ENCODE data around the gene CDK15. TPM values are rescaled to one million over a fixed set of nuclear protein-coding genes. Genes with fewer than 3 reads are reported as not detected.

Gene CDK15
- total RNA-seq, 2 experiments from 2014 or later = not detected

DNA sequence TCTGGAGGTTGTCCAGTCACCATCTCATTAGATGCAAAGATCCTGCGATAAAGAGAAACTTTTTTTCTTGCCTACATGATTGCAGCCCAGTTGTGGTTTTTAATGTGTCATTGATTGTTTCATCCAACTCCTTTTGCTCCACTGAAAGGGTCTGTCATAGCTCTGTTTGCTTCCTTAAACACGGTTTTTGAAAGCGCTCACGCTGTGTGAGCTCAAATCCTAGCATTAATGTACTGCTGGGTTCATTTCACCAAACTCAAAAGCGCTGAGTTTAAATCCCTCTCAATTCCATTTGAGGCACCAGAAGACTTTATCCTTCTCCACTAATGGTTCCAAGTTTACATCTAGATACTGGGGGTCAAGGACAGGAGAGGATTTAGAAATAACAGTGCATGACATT is 53.6 kb downstream of the CDK15 start:
- DNase-seq = no peak
- peaks cover 18% of the 10 kb centered on the region for H3K27me3 Mint-ChIP-seq
- intact Hi-C loops (cut with micrococcal nuclease) = loop anchor here (1.0 to 2.0 kb wide), 2 partner anchors 173 to 318 kb away; partner anchors contain the start of gene FZD7
- ChIA-PET POLR2A (no interaction called here), CTCF (interaction anchor here (0.8 to 4.5 kb wide), 13 partner anchors 8 to 392 kb away, joined by 3 to 113 read pairs (median 5); partner anchors contain the start of gene ALS2)
- no peak overlapping the region for H3K4me3 Mint-ChIP-seq
- peaks cover 15% of the 10 kb centered on the region for H3K4me1 Mint-ChIP-seq (ENCODE audit: low read depth)
- H3K9me3 Mint-ChIP-seq = no peaks in the 10 kb centered on the region
- no peak overlapping the region for H3K27ac Mint-ChIP-seq
- no peaks in the 10 kb centered on the region for H3K36me3 Mint-ChIP-seq

- POLR2A ChIA-PET = no interaction called here
- intact Hi-C loops (cut with micrococcal nuclease) = loop anchor here (1.0 to 2.0 kb wide), 2 partner anchors 172 to 318 kb away; partner anchors contain the start of gene FZD7
- Mint-ChIP-seq H3K36me3 (no peaks in the 10 kb centered on the region), H3K27me3 (peaks cover 18% of the 10 kb centered on the region), H3K27ac (no peak overlapping the region), H3K9me3 (no peaks in the 10 kb centered on the region), H3K4me1 (ENCODE audit: low read depth) (peaks cover 15% of the 10 kb centered on the region), H3K4me3 (no peak overlapping the region)
- peak; percentile 45 for DNase-seq
- CTCF ChIA-PET = interaction anchor here (0.7 to 4.5 kb wide), 23 partner anchors 10 to 409 kb away, joined by 3 to 113 read pairs (median 4); partner anchors contain the start of genes ALS2 and STRADB
These were observed 54.3 kb downstream of the CDK15 start for GRCh38 chr2:201860636-201861066.

DNA sequence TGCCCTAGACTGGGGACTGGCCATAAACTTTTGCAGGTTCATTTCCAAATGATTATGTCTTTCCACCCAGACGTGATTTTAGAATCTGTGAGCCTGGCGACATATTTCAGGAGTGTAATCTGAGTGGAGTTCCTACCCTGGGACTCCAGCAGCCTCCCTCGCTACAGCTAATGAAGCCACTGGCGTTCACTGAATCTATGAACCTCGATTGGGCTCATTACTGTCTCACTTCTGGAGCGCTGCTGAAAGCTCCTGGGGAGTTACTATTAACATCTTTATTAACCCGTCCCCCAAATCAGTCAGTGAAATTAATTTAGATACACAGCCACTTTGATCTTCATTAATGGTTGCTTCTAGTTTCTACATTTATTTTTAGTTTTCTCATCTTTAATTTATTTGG is 56.5 kb downstream of the CDK15 start:
- H3K27ac Mint-ChIP-seq = no peak overlapping the region
- H3K9me3 Mint-ChIP-seq = no peaks in the 10 kb centered on the region
- ChIA-PET POLR2A (no interaction called here), CTCF (interaction anchor here (4.5 kb wide), 1 partner anchor 316 kb away, joined by 113 read pairs; no protein-coding TSS in a partner anchor)
- no peak for DNase-seq
- no peak overlapping the region for H3K4me3 Mint-ChIP-seq
- H3K36me3 Mint-ChIP-seq = no peaks in the 10 kb centered on the region
- intact Hi-C loops (cut with micrococcal nuclease) = no loop called here
- peaks cover 14% of the 10 kb centered on the region for H3K27me3 Mint-ChIP-seq
- H3K4me1 Mint-ChIP-seq (ENCODE audit: low read depth) = peaks cover 15% of the 10 kb centered on the region

GRCh38 chr2:201866643-201867473 is 60.5 kb downstream of the CDK15 start:
- CTCF ChIA-PET = interaction anchor here (1.0 to 1.3 kb wide), 2 partner anchors 9 to 312 kb away, joined by 3 read pairs; no protein-coding TSS in a partner anchor

DNA sequence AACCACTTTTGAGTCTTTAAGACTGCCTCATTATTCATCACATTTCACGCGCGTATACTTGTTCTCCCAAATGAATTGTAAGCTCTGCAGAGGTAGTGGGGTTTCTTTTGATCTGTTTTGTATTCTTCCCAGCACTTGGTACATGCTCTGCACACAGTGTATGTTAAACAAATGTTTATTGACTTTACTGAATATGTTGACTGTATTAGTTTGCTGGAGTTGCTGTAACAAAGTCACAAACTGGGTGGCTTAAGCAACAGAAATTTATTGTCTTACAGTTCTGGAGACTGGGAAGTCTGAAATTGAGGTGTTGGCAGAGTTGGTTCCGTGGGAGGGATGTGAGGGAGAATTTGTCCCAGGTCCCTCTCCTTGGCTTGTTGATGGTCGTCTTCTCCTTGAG is 65.1 kb downstream of the CDK15 start:
- H3K9me3 Mint-ChIP-seq = no peaks in the 10 kb centered on the region
- H3K4me3 Mint-ChIP-seq = no peak overlapping the region
- POLR2A ChIA-PET = no interaction called here
- DNase-seq = no peak
- H3K27ac Mint-ChIP-seq = no peak overlapping the region
- H3K4me1 Mint-ChIP-seq (ENCODE audit: low read depth) = no peaks in the 10 kb centered on the region
- no peaks in the 10 kb centered on the region for H3K36me3 Mint-ChIP-seq
- intact Hi-C loops (cut with micrococcal nuclease) = no loop called here
- H3K27me3 Mint-ChIP-seq = peaks cover 3% of the 10 kb centered on the region
- CTCF ChIA-PET = interaction anchor here (0.8 to 1.4 kb wide), 2 partner anchors 11 to 307 kb away, joined by 3 to 4 read pairs; no protein-coding TSS in a partner anchor

More at GRCh38 chr2:201866643-201867473, 60.5 kb downstream of the CDK15 start:
- Mint-ChIP-seq H3K9me3 (no peaks in the 10 kb centered on the region), H3K27ac (no peak overlapping the region), H3K27me3 (peaks cover 5% of the 10 kb centered on the region), H3K36me3 (no peaks in the 10 kb centered on the region), H3K4me1 (ENCODE audit: low read depth) (no peaks in the 10 kb centered on the region), H3K4me3 (no peak overlapping the region)
- POLR2A ChIA-PET = interaction anchor here (0.5 kb wide), 1 partner anchor 22 kb away, joined by 3 read pairs; no protein-coding TSS in a partner anchor
- DNase-seq = no peak
- intact Hi-C loops (cut with micrococcal nuclease) = no loop called here

- Mint-ChIP-seq H3K9me3 (no peaks in the 10 kb centered on the region), H3K4me3 (no peak overlapping the region), H3K27ac (no peak overlapping the region), H3K36me3 (no peaks in the 10 kb centered on the region), H3K4me1 (ENCODE audit: low read depth) (no peaks in the 10 kb centered on the region), H3K27me3 (peaks cover 3% of the 10 kb centered on the region)
- no peak for DNase-seq
- intact Hi-C loops (cut with micrococcal nuclease) = no loop called here
- ChIA-PET POLR2A (no interaction called here), CTCF (no interaction called here)
These were observed 66.3 kb downstream of the CDK15 start for GRCh38 chr2:201872591-201872990.

DNA sequence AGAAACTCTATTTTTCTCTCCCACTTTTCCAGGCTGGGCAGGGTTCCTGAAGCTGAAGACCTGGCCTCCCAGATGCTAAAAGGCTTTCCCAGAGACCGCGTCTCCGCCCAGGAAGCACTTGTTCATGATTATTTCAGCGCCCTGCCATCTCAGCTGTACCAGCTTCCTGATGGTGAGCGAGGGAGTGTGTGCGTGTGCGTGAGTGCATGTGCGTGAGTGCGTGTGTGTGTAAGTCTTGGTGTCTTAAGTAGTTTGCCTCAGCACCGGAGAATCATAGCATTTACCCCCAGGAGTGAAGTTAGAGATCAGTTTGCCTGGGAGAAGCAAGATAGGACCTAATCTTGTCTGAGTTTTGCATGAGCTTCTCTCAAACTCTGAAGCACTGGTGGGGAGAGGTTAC is 73.7 kb downstream of the CDK15 start:
- intact Hi-C loops (cut with micrococcal nuclease) = no loop called here
- Mint-ChIP-seq H3K36me3 (no peaks in the 10 kb centered on the region), H3K4me1 (ENCODE audit: low read depth) (peaks cover 8% of the 10 kb centered on the region), H3K27ac (no peak overlapping the region), H3K4me3 (no peak overlapping the region), H3K9me3 (no peaks in the 10 kb centered on the region), H3K27me3 (peaks cover 27% of the 10 kb centered on the region)
- CTCF ChIA-PET = no interaction called here
- POLR2A ChIA-PET = no interaction called here
- DNase-seq = no peak

GRCh38 chr2:201880579-201880978 is 74.2 kb downstream of the CDK15 start:
- H3K9me3 Mint-ChIP-seq = no peaks in the 10 kb centered on the region
- H3K27ac Mint-ChIP-seq = no peak overlapping the region
- no peak overlapping the region for H3K4me3 Mint-ChIP-seq
- intact Hi-C loops (cut with micrococcal nuclease) = no loop called here
- no peak for DNase-seq
- ChIA-PET POLR2A (no interaction called here), CTCF (no interaction called here)
- peaks cover 28% of the 10 kb centered on the region for H3K27me3 Mint-ChIP-seq
- no peaks in the 10 kb centered on the region for H3K36me3 Mint-ChIP-seq
- H3K4me1 Mint-ChIP-seq (ENCODE audit: low read depth) = peaks cover 8% of the 10 kb centered on the region

DNA sequence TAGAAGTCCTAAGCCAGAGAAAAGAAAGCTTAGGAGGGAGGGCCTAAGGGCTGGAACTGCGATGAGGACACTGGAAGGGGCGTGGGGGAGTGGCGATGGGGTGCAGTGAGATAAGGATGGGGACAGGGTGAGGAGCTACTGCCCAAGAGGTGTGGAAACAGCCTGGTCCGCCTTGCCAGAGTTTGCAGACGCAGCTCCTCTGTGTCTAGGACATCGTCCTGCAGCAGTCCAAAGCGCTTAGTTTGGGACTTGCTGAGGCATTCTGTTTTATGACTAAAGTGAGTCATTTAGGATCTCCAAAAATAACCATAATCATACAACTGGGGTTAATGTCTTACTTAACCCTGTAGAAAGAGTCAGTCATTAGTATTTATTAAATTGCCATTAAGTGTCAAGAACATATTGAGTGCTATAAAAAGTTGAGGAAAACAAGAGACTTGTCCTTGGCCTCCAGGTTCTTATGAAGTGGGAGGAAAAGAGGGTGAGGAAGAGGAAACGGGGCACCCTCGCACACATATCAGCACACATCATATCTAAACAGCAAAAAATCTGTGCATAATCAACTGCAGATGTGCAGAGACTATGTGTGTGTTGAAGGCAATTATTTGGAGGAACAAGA is 74.8 kb downstream of the CDK15 start:
- no peak overlapping the region for H3K4me3 Mint-ChIP-seq
- intact Hi-C loops (cut with micrococcal nuclease) = no loop called here
- ChIA-PET POLR2A (no interaction called here), CTCF (no interaction called here)
- peaks cover 8% of the 10 kb centered on the region for H3K4me1 Mint-ChIP-seq (ENCODE audit: low read depth)
- no peaks in the 10 kb centered on the region for H3K36me3 Mint-ChIP-seq
- no peak overlapping the region for H3K27ac Mint-ChIP-seq
- H3K27me3 Mint-ChIP-seq = peaks cover 30% of the 10 kb centered on the region
- H3K9me3 Mint-ChIP-seq = no peaks in the 10 kb centered on the region
- DNase-seq = no peak

DNA sequence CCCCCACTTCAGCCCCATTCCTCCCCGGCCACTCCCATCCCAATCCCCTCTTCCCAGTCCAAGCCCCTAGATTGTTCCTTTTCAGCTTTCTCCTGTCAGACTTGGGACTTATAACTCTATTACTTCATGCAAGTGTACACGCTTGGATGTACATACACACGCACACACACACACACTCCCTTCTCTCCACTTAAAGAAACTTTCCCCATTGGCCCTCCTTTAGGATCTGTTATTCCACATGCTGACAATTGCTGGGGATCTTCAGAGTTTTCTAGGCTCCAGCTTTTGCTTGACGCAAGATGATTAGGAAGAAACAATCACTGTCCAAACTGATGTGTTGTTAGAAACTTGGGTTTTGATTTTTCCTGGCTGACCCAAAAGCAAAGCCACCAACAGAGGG is 75.4 kb downstream of the CDK15 start:
- H3K4me1 Mint-ChIP-seq (ENCODE audit: low read depth) = peaks cover 8% of the 10 kb centered on the region
- no peak overlapping the region for H3K27ac Mint-ChIP-seq
- intact Hi-C loops (cut with micrococcal nuclease) = no loop called here
- H3K36me3 Mint-ChIP-seq = no peaks in the 10 kb centered on the region
- ChIA-PET POLR2A (no interaction called here), CTCF (no interaction called here)
- H3K27me3 Mint-ChIP-seq = peaks cover 31% of the 10 kb centered on the region
- H3K4me3 Mint-ChIP-seq = no peak overlapping the region
- H3K9me3 Mint-ChIP-seq = no peaks in the 10 kb centered on the region
- DNase-seq = no peak

DNA sequence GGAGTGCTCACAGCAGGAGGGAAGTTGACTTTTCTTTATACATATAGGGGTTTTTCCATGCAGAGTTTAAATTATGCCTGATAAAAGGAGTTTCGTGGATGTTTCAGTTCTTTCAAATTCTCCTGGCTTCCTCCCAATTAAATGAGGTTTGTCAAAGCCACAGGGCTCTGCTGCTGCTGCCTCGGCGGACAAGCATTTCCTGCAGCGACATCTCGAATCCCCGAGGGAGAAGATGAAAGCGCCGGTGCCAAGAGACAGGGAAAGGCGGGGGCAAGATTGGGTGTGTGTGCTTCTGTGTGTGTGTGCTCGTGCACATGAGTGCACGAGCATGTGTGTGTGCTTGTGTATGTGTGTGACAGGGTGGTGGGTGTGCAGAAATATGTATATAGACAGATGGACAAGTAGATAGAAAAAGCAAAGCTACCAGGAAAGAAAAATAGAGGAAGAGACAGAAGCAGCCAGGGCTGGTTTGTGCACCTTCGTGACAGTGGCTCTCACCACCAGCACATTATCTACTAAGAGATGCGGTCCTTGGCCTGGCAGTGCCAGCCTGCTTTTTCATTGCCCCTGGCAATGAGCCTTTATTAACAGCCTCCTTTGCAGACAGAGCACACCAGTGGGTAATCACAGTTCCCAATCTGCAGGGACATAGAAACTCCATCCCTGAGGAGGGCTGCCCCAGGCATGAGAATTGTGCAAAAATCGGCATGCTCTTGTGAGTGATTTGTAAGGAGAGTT is 76.2 kb downstream of the CDK15 start:
- Mint-ChIP-seq H3K36me3 (no peaks in the 10 kb centered on the region), H3K4me1 (ENCODE audit: low read depth) (peaks cover 8% of the 10 kb centered on the region), H3K4me3 (peak overlapping the region; percentile 3), H3K27me3 (peaks cover 32% of the 10 kb centered on the region), H3K27ac (no peak overlapping the region), H3K9me3 (no peaks in the 10 kb centered on the region)
- ChIA-PET POLR2A (no interaction called here), CTCF (no interaction called here)
- peak; percentile 10 for DNase-seq
- intact Hi-C loops (cut with micrococcal nuclease) = no loop called here

Data from activated CD4-positive, alpha-beta memory T cell treated with anti-CD3 and anti-CD28 coated beads for 36 hours (primary cell).